Gastrocnemius medialis (tissue), 4 donors: ENCODE data around the gene CSNK2A1. TPM values are rescaled to one million over a fixed set of nuclear protein-coding genes. Genes with fewer than 3 reads are reported as not detected.

Source experiments
- ATAC-seq, 2 donors: fragments of 150-250 bp; one replicate each; pipeline ENCODE4 v1.9.1; 2016
- DNase-seq, 2 donors: peaks; one replicate each; pipeline ENCODE4 v3.0.0-alpha.2; 2019
- H3K27ac ChIP-seq, 4 donors: fragments of 200-600 bp; sonication (generic); 1 replicate in 1 of 4; 2 replicates in 3 of 4; pipeline ENCODE4 v1.5.1; 2016 to 2018; ENCODE audit warnings: mild to moderate bottlenecking in 2 of 4, moderate library complexity in 1 of 4
- H3K27me3 ChIP-seq, 3 donors: fragments of 200-600 bp; sonication (generic) in 2 of 3; 1 replicate in 1 of 3; 2 replicates in 2 of 3; pipeline versions ENCODE4 v1.5.1 to v1.6.0; 2016 to 2019; ENCODE audit warnings: mild to moderate bottlenecking in 1 of 3, moderate library complexity in 1 of 3
- H3K36me3 ChIP-seq, 2 donors: fragments of 200-600 bp; sonication (generic) in 1 of 2; one replicate each; pipeline ENCODE4 v1.5.1; 2017 to 2018
- H3K4me1 ChIP-seq, 2 donors: fragments of 200-600 bp; sonication (generic) in 1 of 2; one replicate each; pipeline ENCODE4 v1.5.1; 2016 to 2017; ENCODE audit warnings: mild to moderate bottlenecking in 2 of 2
- H3K4me3 ChIP-seq, 4 donors: fragments of 200-600 bp; sonication (generic) in 3 of 4; 1 replicate in 1 of 4; 2 replicates in 3 of 4; pipeline ENCODE4 v1.5.1; 2016 to 2019; ENCODE audit warnings: mild to moderate bottlenecking in 2 of 4
- H3K9me3 ChIP-seq, 3 donors: fragments of 200-600 bp; sonication (generic) in 2 of 3; 1 replicate in 1 of 3; 2 replicates in 2 of 3; pipeline ENCODE4 v1.5.1; 2016 to 2019
- POLR2A ChIP-seq, 2 donors: fragments of 450-650 bp; IDR thresholded peaks; one replicate each; pipeline ENCODE4 v1.6.1; 2017; ENCODE audit warnings: antibody characterized with exemption in 2 of 2, mild to moderate bottlenecking in 2 of 2, moderate library complexity in 2 of 2
- in situ Hi-C, 4 donors: fragments of 200-750 bp; cut with MboI; loops; one replicate each; pipeline versions ENCODE4 v1.15.0 to v1.8.0; 2017; ENCODE audit warnings: low sequenced_read_pairs in 4 of 4
- intact Hi-C: fragments of 100-400 bp; cut with DNase I; formaldehyde crosslinking; loops from one replicate; pipeline ENCODE4 v1.15.1; 2023; ENCODE audit warnings: low total_unique reads
- total RNA-seq, 4 donors: library from RNA; depleted of rRNA; stranded (reverse); fragments of >200 nt; gene quantifications; one replicate each; pipeline versions ENCODE4 v1.1.0 to v1.2.3, GENCODE V29; 2016
- TF ChIP-seq, protein P1 (sequence below), 5 experiments: fragments of 450-650 bp in 3 of 5; fragments of 200-600 bp in 2 of 5; sonication (generic) in 2 of 5; IDR thresholded peaks in 4 of 5; conservative IDR thresholded peaks in 1 of 5; 1 replicate in 4 of 5; 2 replicates in 1 of 5; pipeline ENCODE4 v1.5.1; 2016 to 2019; ENCODE audit warnings: antibody characterized with exemption in 5 of 5, mild to moderate bottlenecking in 3 of 5, moderate library complexity in 3 of 5

The CSNK2A1 gene
- total RNA-seq, 4 donors from 2014 or later: 108 to 180 (median 157) TPM

DNA sequence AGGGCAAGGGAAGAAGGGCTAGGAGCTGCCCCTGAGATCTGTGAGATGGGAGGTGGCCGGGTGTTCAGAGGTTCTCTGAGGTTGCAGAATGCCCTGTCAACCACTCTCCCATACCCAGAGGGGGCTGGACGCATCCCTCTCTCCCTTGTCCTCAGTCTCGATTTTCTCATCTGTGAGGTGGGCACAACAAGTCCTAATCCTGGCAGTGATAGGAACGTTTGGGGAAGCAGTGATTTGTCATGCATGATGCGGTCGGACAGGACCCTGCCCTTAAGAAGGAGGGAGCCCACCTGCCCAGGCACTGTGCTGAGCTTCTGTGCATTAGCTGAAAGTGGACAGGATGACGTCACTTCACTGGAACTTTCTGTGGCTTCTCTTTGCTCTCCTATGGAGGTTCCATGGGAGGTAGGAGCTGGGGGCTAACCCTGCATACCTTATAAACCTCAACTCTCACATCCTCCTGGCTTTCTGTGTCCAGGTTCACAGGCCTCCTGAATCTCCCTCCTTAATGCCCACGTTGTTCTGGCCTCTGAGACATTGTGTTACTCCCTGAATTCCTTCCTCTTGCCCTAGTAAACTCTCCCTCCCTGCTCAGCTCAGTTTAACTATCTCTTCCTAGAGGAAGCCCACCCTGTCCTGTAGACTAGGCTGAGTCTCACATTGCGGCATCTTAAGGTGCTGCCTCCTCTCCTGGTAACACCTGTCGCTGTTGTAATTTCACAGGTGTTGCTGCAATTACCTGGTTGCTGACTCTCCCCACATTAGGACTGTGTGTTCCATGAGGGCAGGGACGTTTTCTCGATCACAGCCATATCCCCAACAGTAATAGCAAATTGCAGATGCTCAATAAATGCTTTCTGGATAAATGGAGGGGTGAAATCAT, 30.1 kb upstream of the CSNK2A1 start:
- H3K4me1 ChIP-seq: peaks cover 11 to 12% of the 10 kb centered on the region in 2 donors
- intact Hi-C loops: no loop called here

DNA sequence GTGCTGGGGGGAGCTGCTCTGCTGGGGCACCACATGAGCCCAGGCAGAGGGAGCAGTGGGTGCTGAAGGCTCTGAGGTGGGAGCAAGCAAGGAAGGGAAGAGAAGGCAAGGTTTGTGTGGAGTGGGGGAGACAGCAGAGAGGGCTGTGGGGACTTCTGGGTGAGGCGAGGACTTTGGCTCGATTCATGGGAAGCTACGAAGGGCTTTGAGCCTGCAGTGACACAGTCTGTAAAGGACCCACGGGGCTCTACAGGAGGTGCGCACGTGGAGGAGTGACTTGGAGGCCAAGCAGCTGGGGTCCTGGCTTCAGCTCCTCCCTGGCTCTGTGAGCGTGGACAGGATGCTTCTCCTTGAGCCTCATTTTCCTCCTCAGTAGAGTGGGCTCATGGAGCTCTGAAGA, 29.1 kb upstream of the CSNK2A1 start:
- Histone ChIP-seq H3K4me1 (peaks cover 11 to 20% of the 10 kb centered on the region in 2 donors), H3K9me3 (no peaks in the 10 kb centered on the region), H3K36me3 (no peaks in the 10 kb centered on the region), H3K27me3 (peaks cover 4 to 12% (median 6%) of the 10 kb centered on the region in 3 donors), H3K27ac (peak overlapping the region; percentile 57 to 75 (median 69)), H3K4me3 (peak overlapping the region in 1 of 4 donors; percentile 31)
- intact Hi-C loops: no loop called here
- DNase-seq (no peak), ATAC-seq (no peak)
- in situ Hi-C loops: loop anchor here in 1 of 4 donors (5.0 kb wide), 1 partner anchor 35 kb away; no protein-coding TSS in a partner anchor
- TF ChIP-seq, protein P1, sequence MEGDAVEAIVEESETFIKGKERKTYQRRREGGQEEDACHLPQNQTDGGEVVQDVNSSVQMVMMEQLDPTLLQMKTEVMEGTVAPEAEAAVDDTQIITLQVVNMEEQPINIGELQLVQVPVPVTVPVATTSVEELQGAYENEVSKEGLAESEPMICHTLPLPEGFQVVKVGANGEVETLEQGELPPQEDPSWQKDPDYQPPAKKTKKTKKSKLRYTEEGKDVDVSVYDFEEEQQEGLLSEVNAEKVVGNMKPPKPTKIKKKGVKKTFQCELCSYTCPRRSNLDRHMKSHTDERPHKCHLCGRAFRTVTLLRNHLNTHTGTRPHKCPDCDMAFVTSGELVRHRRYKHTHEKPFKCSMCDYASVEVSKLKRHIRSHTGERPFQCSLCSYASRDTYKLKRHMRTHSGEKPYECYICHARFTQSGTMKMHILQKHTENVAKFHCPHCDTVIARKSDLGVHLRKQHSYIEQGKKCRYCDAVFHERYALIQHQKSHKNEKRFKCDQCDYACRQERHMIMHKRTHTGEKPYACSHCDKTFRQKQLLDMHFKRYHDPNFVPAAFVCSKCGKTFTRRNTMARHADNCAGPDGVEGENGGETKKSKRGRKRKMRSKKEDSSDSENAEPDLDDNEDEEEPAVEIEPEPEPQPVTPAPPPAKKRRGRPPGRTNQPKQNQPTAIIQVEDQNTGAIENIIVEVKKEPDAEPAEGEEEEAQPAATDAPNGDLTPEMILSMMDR (IDR thresholded peaks at IDR 0.05 in 4 of 5, conservative IDR thresholded peaks at IDR 0.05 in 1 of 5): no peak
- no peak for TF ChIP-seq POLR2A (IDR thresholded peaks at IDR 0.05)

More for the DNA sequence above, 30.1 kb upstream of the CSNK2A1 start:
- Histone ChIP-seq H3K36me3 (no peaks in the 10 kb centered on the region), H3K9me3 (no peaks in the 10 kb centered on the region), H3K27ac (peak overlapping the region; percentile 57 to 75 (median 69)), H3K27me3 (peaks cover 2 to 12% (median 4%) of the 10 kb centered on the region in 3 donors), H3K4me3 (no peak overlapping the region)
- DNase-seq (no peak), ATAC-seq (no peak)
- TF ChIP-seq, protein P1 (IDR thresholded peaks at IDR 0.05 in 4 of 5, conservative IDR thresholded peaks at IDR 0.05 in 1 of 5): no peak
- no peak for TF ChIP-seq POLR2A (IDR thresholded peaks at IDR 0.05)
- in situ Hi-C loops: loop anchor here in 1 of 4 donors (5.0 kb wide), 1 partner anchor 34 kb away; no protein-coding TSS in a partner anchor

DNA sequence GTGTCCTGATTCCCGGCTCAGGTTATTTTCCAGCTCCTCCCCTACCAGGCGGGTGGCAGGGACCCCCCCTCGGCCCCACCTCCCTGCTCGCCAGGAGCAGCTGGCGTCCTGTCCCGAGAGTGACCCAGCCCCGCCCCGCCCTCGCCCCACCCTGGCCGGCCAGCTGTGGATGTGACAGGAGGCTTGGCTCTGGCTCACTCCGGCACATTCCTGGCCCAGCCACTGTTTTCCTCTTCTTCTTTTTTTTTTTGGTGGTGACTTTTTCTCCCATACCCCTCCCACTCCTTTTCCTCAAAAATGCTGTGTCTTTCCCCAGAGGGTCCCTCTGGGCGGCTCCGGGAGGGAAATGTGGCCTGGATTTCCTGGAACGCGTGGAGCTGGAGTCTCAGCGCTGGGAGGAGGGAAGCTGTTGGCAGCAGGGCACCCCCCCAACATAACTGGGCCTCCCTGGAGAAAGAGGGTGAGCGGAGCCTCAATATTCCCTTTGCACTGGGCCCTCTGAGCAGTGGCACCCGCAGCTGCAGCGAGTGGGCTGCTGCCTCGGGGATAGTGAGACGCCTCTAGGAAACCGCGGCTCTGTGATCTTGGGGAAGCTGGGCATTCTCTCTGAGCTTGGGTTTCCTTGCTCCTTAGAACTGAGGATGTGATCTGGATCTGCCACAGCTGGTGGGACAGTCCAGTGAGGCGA, 28.3 kb upstream of the CSNK2A1 start:
- peaks cover 11 to 22% of the 10 kb centered on the region in 2 donors for H3K4me1 ChIP-seq

More for the DNA sequence above, 28.3 kb upstream of the CSNK2A1 start:
- Histone ChIP-seq H3K4me3 (peak overlapping the region in 2 of 4 donors; percentile 7 to 31), H3K27me3 (peaks cover 4 to 12% (median 6%) of the 10 kb centered on the region in 3 donors), H3K36me3 (no peaks in the 10 kb centered on the region), H3K27ac (peak overlapping the region; percentile 57 to 75 (median 69)), H3K9me3 (no peaks in the 10 kb centered on the region)
- in situ Hi-C loops (loop anchor here in 1 of 4 donors (5.0 kb wide), 1 partner anchor 35 kb away; no protein-coding TSS in a partner anchor), intact Hi-C loops (no loop called here)
- DNase-seq (peak; percentile 19 to 45), ATAC-seq (peak; percentile 62 to 63)
- TF ChIP-seq POLR2A (IDR thresholded peaks at IDR 0.05): no peak
- TF ChIP-seq, protein P1 (IDR thresholded peaks at IDR 0.05 in 4 of 5, conservative IDR thresholded peaks at IDR 0.05 in 1 of 5): no peak
